H54 (cell line): ENCODE measurements around the gene MAN2A2.
"Not testable (repeated sequence)": the region's sequence is repeated elsewhere in the genome, so short reads cannot be mapped to it uniquely, and the experiment has no call there.

Source experiments
- DNase-seq: peaks from one replicate; pipeline ENCODE4 v3.0.0; 2011; ENCODE audit warnings: low spot score, mixed read lengths; ENCODE audit not compliant: insufficient read length
- FAIRE-seq: peaks from 3 replicates; lab custom pipeline; 2011; peaks lifted over from hg19 to GRCh38; lab: Jason Lieb, UNC
- POLR2A ChIP-seq: IDR thresholded peaks from 2 replicates; pipeline ENCODE4 v1.6.1; 2011; ENCODE audit warnings: low read depth, mild to moderate bottlenecking, low read length

Gene MAN2A2

DNA sequence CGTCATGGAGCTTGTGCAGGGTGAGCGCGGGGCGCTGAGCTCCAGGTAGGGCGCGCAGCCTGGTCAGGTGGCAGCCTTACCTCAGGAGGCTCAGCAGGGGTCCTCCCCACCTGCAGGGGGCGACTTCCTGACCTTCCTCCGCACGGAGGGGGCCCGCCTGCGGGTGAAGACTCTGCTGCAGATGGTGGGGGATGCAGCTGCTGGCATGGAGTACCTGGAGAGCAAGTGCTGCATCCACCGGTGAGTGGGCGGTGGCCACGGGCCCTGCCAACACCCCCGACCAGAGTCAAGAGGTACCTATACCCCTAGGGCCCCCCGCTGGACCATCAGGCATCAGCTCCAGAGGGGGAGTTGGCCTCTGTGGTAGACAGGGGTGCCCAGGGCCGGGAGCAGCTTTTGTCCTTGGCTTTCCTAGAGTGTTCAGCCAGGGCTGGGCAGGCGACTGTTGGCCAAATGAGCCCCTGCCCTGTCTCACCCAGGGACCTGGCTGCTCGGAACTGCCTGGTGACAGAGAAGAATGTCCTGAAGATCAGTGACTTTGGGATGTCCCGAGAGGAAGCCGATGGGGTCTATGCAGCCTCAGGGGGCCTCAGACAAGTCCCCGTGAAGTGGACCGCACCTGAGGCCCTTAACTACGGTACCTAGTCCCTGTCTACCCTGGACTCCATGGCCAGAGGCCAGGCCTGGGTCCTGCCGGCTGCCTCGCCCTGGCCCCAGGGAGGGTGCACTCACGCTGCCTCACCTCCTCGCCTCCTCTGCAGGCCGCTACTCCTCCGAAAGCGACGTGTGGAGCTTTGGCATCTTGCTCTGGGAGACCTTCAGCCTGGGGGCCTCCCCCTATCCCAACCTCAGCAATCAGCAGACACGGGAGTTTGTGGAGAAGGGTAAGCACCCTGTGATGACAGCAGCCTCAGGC is 9.7 kb upstream of the MAN2A2 start:
- FAIRE-seq, result no peak
- no peak for DNase-seq
- TF ChIP-seq POLR2A, result no peak

DNA sequence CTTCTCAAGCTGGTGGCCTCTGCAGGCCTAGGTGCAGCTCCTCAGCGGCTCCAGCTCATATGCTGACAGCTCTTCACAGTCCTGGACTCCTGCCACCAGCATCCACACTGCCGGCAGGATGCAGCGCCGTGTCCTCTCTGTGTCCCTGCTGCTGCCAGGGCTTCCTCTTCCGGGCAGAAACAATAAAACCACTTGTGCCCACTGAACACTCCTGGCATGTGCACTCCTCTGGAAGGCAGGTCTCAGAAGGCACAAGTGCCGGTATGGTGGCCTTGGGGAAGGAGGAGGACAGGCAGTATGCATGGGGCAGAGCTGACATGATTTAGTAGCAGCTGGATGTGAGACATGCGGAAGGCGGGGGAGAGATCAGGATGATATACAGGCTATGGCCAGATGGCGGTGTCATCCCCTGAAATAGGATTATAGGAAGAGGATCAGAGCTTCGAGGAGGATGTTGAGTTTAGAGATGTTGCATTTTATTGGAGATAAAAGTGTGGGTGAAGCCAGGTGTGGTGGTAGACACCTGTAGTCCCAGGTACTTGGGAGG is 7.5 kb upstream of the MAN2A2 start:
- DNase-seq (no peak), FAIRE-seq (no peak)
- TF ChIP-seq POLR2A, result no peak

DNA sequence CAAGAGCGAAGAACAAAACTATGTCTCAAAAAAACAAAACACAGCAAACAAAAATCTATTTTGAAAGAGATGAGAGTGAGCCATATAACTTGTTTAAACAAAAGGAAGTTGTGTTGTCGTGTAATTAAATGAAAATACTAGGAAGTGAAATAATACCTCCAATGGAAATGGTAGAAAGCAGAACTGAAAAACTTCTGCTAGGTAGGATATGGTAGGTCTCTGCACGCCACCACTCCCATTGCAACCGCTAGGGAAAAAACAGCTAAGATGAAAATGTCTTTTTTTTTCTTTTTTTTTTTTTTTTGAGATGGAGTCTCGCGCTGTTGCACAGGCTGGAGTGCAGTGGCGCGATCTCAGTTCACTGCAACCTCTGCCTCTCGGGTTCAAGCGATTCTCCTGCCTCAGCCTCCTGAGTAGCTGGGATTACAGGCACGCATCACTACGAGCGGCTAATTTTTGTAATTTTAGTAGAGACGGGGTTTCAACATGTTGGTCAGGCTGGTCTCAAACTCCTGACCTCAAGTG is 5.9 kb upstream of the MAN2A2 start:
- not testable (repeated sequence) for DNase-seq, FAIRE-seq

DNA sequence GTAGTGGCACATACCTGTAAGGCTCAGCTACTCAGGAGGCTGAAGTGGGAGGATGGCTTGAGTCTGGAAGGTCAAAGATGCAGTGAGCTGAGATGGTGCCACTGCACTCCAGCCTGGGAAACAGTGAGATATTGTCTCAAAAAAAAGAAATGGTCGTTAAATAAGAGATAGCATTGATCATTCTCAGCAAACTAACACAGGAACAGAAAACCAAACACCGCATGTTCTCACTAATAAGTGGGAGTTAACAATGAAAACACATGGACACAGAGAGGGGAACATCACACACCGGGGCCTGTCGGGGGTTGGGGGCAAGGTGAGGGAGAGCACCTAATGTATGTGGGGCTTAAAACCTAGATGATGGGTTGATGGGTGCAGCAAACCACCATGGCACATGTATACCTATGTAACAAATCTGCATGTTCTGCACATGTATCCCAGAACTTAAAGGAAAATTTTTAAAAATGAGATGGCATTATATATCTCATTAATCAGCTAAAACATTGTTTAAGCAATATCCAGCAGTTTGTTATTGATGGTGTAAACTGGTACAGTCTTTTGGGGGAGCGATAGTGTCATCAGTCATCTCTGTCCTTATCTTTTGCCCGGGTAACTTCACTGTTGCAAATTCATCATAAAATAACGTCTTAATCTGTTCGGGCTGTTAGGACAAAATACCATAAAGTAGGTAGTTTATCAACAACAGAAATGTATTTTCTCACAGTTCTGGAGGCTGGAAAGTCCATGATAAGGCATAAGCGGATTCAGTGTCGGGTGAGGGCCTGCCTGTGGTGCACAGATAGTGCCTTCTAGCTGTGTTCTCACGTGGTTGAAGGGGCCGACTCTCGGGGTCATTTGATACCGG is 1.7 kb upstream of the MAN2A2 start:
- FAIRE-seq, result no peak

DNA sequence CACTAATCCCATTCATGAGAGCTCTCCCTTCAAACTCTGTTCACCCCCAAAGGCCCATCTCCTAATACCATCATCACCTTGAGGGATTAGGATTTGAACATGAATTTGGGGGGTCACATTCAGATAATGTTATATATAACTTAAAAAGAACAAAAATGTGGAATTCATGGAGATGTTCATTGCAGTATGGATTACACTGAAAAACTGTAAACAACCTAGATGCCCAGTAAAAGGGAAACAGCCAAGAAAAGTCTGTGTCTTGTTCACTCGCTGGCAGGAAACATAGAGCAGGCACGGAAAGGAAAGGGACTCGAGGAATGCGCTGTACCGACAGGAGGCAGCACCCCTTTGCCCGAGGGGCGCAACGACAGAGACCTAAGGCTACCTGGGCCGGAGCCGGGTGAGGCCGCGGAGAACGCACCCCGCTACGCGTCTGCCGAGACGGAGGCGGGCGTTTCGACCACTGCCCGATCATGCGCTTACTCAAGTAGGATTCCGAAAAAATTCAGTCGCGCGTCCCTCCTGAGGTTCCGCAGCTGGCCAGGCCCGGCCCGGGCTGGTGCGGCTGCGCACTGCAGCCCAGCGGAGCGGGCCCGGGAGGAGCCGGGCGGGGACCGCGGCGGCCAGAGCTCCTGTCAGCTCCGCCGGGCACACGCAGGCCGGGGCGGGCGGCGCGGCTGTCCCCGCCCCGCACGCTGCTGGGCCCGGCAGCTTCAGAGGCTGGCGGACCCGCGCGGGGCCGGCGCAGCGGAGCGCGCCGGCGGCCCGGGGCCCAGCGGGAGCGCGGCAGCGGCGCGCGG is 862 bp upstream of the MAN2A2 start:
- DNase-seq (peak; percentile 87), FAIRE-seq (no peak)
- peak; percentile 11; the same call in 1 of the 2 replicates for TF ChIP-seq POLR2A

More for the DNA sequence above, 1.7 kb upstream of the MAN2A2 start:
- TF ChIP-seq POLR2A, result no peak
- no peak for DNase-seq

DNA sequence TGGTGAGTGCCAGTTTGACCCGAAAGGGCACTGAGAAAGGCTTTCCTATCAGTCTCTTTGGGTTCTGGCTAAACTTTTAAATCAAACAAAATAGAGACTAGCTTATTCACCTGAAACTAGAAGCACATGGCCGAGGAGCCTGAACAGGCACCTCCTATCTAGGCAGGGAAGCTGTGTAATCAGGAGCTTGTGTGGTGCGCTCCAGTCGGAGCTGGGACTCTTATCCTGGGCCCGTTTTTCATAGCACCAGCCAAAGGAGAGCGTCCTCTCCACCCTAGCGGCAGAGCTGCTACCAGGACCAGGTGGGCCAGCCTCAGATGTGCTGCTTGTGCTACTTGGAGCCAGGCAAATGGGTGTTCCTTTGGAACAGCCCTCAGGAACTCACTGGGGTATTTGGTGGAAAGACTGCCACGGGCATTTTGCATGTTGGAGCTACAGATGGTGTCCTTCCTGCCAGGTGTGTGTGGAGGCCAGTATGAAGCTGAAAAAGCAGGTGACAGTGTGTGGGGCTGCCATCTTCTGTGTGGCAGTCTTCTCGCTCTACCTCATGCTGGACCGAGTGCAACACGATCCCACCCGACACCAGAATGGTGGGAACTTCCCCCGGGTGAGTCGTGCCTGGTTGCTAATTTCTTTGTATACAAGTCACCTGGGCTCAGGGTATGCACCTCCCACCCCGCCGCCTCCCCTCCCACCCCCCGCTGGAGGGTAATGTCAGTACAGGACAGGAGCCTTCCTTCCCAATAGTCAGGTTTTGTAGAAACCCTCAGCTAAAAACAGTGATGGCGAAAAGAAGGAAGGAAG is 833 bp downstream of the MAN2A2 start:
- TF ChIP-seq POLR2A, result no peak
- DNase-seq (no peak), FAIRE-seq (no peak)

DNA sequence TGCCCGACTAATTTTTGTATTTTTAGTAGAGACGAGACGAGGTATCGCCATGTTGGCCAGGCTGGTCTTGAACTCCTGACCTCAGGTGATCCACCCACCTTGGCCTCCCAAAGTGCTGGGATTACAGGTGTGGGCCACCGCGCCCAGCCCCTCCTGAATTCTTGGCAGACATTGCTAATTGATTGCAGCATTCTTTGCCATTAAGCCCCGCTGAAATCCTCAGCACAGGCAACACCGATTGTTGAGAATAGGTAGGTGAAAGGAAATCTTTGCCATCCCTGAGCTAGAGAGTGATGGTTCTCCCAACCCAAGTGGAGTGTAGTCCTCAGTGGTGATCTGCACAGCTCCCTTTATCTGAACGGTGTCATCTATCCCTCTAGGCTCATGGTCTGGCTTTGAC is 1.6 kb downstream of the MAN2A2 start:
- no peak for DNase-seq

DNA sequence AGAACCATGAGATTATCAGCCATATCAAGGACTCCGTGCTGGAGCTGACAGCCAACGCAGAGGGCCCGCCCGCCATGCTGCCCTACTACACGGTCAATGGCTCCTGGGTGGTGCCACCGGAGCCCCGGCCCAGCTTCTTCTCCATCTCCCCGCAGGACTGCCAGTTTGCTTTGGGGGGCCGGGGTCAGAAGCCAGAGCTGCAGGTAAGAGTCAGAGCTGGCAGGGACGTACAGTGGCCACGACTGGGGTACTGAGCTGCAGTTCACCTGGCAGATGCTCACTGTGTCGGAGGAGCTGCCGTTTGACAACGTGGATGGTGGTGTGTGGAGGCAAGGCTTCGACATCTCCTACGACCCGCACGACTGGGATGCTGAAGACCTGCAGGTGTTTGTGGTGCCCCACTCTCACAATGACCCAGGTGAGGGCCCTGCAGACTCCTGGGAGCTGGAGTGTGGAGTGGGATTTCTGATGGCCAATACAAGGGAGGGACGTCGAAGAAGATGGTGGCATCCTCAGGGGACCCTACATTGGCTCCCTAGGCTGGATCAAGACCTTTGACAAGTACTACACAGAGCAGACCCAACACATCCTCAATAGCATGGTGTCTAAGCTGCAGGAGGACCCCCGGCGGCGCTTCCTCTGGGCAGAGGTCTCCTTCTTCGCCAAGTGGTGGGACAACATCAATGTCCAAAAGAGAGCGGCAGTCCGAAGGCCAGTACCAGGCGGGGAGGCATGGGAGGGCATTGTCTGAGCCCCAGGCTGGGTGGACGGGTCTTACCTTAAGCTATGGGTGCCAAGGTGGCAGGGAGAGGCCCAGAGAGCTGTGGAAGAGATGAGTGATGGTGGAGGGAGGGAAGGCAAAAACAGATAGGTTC is 2.4 kb downstream of the MAN2A2 start:
- no peak for TF ChIP-seq POLR2A
- DNase-seq (no peak), FAIRE-seq (no peak)

More for the DNA sequence above, 1.6 kb downstream of the MAN2A2 start:
- TF ChIP-seq POLR2A, result no peak
- no peak for FAIRE-seq

DNA sequence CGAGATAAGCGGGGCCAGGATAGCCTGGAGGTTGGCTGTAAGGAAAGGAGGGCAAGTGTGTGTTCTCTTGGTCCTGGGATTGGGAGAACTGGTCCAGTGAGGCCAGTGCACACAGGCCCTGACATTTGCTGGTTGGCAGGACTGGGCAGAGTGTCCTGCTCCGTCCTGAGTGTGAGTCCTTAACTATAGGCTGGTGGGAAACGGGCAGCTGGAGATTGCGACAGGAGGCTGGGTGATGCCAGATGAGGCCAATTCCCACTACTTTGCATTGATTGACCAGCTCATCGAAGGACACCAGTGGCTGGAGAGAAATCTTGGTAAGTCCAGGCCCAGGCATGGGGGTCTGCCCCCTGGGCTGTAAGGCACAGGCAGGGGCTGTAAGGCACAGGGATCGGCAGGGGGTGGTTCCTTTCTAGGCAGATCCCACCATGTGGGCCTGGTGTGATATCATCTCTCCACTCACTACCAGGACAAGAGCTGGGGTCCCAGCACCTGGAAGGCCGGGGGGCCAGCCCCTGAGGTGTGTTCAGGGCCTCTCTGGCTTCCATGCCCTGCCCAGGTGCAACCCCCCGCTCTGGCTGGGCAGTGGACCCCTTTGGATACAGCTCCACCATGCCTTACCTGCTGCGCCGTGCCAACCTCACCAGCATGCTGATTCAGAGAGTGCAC is 3.2 kb downstream of the MAN2A2 start:
- FAIRE-seq (no peak), DNase-seq (no peak)
- TF ChIP-seq POLR2A, result no peak

DNA sequence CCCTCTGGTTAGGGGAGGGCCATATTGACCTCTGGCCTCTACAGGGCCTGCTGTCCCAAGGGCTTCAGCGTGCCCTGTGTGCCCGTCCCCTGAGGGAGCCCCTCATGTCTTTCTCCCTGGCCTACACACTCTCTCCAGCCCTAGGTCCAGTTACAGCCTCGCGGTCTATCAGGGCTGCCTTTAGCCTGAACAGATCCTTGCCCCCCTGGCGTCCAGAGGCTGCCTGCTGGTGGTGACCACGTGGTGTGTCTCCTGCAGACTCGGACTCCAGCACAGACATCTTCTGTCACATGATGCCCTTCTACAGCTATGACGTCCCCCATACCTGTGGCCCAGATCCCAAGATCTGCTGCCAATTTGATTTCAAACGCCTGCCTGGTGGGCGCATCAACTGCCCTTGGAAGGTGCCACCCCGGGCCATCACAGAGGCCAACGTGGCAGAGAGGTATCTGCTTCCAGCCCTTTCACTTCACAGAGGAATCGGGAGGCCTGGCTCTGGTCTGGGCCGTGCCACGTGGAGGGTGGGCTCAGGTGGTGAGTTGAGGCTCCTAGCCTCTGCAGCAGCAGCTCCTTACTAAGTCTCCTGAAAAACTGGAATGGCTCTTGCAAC is 4.1 kb downstream of the MAN2A2 start:
- no peak for DNase-seq
- FAIRE-seq, result no peak
- no peak for TF ChIP-seq POLR2A
